GM12875 (cell line): Measurements from ENCODE around the gene AIRE.

Experiments used
- H3K4me3 ChIP-seq: one replicate; pipeline ENCODE4 v1.5.1; 2011; ENCODE audit warnings: low read depth, low read length, control low read depth
- TF ChIP-seq, protein P1 (sequence below): IDR thresholded peaks from 2 replicates; pipeline ENCODE4 v1.5.1; 2011; ENCODE audit warnings: low read depth, mild to moderate bottlenecking, control low read depth, inconsistent platforms, low read length, moderate library complexity, borderline replicate concordance; ENCODE audit not compliant: insufficient read depth

The AIRE gene

DNA sequence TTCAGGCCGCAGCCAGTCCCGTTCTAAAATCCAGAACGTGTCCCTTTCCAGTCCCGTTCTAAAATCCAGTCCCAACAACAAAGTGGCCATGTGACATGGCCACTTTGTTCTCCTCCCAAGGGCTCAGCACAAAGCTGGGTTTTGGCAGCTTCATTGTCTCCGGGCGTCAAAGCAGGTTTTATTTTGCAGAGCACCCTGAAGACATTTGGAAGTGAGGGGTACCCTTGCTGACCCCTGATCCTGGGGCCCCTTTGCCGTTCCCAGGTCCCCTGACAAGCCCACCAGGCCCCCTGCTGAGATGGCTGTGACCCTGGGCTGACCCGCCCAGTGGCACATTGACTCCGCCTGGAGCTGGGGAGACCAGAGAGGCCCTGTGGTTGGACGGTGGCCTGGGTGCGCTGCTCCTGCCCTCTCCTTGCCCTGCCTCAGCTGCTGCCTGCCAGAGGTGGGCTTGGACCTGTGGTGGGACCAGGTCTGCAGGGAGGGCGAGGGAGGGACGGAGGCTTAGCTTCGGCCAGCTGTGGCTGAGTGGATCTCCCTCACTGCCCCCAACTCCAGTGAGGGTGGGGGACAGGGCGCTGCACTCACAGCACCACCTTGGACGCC is 18.4 kb downstream of the AIRE start:
- TF ChIP-seq, protein P1, sequence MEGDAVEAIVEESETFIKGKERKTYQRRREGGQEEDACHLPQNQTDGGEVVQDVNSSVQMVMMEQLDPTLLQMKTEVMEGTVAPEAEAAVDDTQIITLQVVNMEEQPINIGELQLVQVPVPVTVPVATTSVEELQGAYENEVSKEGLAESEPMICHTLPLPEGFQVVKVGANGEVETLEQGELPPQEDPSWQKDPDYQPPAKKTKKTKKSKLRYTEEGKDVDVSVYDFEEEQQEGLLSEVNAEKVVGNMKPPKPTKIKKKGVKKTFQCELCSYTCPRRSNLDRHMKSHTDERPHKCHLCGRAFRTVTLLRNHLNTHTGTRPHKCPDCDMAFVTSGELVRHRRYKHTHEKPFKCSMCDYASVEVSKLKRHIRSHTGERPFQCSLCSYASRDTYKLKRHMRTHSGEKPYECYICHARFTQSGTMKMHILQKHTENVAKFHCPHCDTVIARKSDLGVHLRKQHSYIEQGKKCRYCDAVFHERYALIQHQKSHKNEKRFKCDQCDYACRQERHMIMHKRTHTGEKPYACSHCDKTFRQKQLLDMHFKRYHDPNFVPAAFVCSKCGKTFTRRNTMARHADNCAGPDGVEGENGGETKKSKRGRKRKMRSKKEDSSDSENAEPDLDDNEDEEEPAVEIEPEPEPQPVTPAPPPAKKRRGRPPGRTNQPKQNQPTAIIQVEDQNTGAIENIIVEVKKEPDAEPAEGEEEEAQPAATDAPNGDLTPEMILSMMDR = no peak
- no peak overlapping the region for H3K4me3 ChIP-seq

GRCh38 chr21:44304877-44305293 is 19.2 kb downstream of the AIRE start:
- TF ChIP-seq, protein P1 = peak; percentile 72
- H3K4me3 ChIP-seq = no peak overlapping the region

DNA sequence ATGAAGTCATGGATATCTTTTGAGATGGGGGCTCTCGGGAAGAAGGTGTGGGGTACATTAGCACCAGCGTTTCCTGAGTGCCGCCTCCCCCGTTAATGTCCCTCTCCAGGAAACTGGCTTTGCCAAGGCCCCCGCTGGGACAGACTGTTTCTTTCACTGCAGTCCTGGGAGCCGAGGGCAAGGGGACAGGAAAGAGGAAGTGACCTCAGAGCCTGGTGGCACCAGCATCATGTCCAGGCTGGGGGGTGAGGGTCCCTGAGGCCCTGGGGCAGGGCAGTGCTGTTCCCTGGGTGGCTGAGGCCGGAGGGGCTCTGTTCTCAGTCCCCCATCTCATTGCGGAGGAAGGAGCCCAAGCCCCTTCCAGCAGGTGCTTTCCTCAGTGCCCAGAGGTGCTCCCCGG is 20.0 kb downstream of the AIRE start:
- TF ChIP-seq, protein P1 = no peak
- no peak overlapping the region for H3K4me3 ChIP-seq

DNA sequence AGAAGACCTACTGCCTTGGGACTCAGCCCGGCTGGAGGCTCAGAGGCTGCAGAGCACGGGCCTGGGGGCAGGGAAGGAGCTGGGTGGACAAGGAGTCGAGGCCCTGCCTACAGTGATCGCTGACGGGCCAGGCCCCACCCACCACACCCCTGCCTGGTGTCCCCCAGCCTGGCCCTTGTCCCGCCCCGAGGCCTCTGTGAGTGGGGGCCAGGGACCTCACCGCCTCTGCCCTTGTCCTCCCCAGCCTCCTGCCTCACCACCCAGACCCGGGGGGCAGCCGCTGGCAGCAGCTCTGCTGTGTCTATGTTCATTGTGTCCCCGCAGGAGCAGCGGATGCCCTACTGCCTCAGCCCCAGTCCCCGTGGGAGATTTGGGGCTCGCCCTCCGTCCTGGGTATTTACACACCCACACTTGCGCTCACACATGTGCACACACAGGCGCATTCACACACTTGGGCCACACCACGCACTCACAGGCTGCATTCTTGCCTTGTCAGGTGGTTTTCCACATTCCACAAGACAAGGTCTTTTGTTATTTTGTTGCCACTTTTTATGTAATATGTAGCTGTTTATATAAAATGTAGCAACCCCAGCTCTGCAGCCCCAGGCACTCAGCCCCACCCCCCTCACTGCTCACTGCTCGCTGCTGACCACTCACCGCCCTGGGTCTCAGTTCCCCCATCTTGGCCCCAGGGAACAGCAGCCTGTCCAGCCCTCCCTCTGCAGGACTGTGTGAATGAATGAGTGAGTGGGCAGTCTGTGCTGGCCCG is 21.4 kb downstream of the AIRE start:
- no peak overlapping the region for H3K4me3 ChIP-seq
- TF ChIP-seq, protein P1 = no peak

DNA sequence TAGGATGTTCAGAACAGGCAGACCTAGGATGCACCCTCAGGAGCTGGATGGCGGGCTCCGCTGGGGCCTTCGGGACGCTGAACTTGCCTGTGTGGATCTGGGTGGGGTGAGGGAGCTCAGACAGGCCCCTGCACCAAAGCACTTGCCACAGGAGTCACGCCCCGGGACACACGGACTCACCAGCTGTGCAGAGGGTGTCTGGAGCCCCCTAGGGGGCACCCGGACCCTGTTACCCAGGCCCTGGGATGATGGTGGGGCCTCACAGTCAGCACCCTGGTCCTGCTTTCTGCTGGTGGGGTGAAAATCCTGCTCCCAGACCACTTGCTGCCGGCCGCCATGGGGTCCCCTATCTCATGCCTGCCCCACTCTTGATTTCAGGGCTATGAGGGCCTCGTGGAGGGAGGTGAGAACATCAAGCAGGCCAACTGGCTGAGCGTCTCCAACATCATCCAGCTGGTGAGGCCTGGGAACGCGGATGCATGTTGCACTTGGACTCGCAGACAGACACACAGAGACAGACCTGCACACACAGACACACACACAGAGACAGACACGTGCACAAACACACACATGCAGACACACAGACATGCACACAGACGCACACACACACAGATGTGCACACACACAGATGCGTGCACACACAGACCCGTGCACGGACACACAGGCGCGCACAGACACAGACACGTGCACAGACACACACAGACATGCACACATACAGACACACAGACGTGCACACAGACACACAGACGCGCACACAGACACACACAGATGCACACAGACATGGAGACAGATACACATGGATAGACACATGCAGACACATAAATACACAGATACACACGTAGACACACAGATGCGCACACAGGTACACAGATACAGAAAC is 25.2 kb downstream of the AIRE start:
- H3K4me3 ChIP-seq = no peak overlapping the region
- TF ChIP-seq, protein P1 = peak; percentile 29; the same call in 1 of the 2 replicates

DNA sequence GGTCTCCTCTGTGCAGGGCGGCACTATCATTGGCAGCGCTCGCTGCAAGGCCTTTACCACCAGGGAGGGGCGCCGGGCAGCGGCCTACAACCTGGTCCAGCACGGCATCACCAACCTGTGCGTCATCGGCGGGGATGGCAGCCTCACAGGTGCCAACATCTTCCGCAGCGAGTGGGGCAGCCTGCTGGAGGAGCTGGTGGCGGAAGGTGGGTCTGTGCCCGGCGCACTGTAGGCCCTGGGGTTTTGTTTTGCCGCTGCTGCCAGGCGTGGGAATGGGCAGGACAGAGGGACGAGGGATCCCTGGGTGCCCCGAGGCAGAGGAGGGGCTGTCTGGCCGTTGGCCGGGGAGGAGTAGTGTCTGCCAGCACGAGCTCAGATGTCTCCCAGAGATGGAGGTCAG is 26.4 kb downstream of the AIRE start:
- no peak overlapping the region for H3K4me3 ChIP-seq
- TF ChIP-seq, protein P1 = no peak
